LNCaP clone FGC (cell line): ENCODE data around the gene PODXL.

Source experiments
- DNase-seq: peaks from one replicate; pipeline ENCODE4 v3.0.0-alpha.2; 2011; ENCODE audit warnings: low read depth
- H3K4me3 ChIP-seq: 2 replicates; pipeline ENCODE4 v1.5.1; 2011; ENCODE audit warnings: mild to moderate bottlenecking, low read depth, low read length, control low read depth
- TF ChIP-seq, protein P1 (sequence below): IDR thresholded peaks from 2 replicates; pipeline ENCODE4 v1.5.1; 2012; ENCODE audit warnings: mild to moderate bottlenecking; ENCODE audit not compliant: control insufficient read depth, insufficient read depth; ENCODE audit errors: extremely low read depth

The PODXL gene

DNA sequence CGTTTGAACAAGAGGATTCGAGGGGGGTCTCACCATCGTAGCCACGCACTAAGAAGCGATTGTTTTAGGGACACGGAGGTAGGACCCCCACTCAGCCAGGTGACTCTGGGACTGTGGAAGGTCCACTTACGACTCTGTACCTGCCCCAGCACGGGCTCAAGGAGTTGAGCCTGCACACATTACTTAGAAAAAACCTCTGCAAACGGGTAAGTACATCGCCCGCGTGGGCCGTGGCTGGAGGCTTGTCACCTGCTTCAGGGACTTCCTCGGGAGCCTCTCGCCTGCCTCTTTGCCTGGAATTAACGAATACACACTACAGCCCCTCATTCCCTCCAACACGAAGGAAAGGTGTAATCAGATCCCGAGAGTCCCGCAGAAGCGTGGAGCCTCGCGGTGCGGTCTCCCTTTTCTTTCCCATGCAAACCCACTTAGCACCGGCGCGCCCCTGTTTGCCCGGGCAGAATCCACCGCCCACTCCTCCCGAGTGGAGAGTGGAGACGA lies 826 bp downstream of the PODXL start:
- DNase-seq, result no peak
- H3K4me3 ChIP-seq, result peak overlapping the region; percentile 77
- TF ChIP-seq, protein P1, sequence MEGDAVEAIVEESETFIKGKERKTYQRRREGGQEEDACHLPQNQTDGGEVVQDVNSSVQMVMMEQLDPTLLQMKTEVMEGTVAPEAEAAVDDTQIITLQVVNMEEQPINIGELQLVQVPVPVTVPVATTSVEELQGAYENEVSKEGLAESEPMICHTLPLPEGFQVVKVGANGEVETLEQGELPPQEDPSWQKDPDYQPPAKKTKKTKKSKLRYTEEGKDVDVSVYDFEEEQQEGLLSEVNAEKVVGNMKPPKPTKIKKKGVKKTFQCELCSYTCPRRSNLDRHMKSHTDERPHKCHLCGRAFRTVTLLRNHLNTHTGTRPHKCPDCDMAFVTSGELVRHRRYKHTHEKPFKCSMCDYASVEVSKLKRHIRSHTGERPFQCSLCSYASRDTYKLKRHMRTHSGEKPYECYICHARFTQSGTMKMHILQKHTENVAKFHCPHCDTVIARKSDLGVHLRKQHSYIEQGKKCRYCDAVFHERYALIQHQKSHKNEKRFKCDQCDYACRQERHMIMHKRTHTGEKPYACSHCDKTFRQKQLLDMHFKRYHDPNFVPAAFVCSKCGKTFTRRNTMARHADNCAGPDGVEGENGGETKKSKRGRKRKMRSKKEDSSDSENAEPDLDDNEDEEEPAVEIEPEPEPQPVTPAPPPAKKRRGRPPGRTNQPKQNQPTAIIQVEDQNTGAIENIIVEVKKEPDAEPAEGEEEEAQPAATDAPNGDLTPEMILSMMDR, result no peak

DNA sequence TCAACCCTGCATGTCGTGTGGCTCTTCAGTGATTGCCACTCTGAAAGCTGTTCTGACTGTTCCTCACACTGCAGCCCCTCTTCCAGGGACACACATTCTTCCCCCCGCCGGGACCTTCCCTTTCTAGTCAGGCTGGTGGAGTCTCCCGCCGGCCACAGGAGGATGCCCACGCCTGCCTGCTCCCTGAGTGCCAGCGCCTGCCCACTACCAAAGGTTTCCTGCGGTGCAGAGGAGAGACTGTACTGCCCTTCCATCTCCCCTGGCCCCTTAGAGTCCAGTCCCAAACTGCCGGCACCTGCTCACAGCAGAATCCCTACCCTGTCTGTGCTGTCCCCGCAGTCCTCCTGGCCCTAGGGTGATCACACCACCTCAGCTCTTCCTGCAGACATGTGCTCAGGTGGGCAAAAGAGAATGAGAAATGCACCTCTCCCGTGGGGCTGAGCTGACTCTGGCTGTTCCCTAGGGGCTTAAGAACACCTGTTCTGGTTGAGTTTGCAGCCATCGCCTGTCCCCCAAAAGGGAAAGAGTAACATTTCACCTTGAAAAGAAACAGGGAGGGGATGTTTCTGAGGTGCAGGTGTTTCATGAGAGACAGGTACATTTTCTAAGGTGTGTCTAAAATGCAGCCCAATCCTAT lies 1.4 kb downstream of the PODXL start:
- H3K4me3 ChIP-seq, result peak overlapping the region; percentile 77
- no peak for DNase-seq
- TF ChIP-seq, protein P1, result no peak

DNA sequence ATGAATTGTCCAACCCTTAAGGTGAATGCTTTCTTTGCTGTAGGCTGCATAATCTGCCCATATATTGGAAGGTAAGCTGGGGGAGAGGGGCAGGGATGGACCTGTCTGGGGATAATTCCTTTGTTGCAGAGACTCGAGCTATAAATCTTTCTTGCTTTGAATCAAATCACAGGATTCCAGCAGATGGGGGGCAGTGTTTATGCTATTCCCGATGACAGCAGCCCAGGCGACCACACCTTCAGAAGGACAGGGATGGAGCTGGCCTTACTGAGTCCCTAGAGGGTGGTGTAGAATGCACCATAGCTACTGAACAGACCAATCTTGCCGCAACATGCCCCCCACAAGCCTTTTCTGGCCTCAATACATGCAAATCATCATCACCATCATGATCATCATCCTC lies 2.5 kb downstream of the PODXL start:
- no peak for DNase-seq
- TF ChIP-seq, protein P1, result no peak
- H3K4me3 ChIP-seq, result no peak overlapping the region

DNA sequence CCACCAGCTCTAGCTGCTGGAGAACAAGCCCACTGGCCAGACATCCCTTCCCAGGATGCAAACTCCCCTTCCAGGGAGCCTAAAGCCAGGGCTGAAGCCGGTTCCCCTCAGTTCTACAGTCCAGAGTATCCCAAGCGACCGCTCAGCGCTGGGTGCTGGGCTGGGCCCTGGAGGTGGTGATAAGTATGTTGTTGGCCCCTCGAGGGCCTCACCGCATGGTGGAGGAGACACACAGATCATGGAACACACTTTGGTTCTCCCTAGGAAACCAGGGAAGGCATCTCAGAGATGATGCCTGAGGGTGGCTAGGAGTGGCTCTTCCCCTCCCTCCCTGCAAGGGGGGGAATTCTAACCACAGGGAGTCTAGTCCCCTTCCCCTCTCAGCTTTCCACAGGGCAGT lies 4.4 kb downstream of the PODXL start:
- TF ChIP-seq, protein P1, result no peak
- no peak for DNase-seq
- H3K4me3 ChIP-seq, result no peak overlapping the region

DNA sequence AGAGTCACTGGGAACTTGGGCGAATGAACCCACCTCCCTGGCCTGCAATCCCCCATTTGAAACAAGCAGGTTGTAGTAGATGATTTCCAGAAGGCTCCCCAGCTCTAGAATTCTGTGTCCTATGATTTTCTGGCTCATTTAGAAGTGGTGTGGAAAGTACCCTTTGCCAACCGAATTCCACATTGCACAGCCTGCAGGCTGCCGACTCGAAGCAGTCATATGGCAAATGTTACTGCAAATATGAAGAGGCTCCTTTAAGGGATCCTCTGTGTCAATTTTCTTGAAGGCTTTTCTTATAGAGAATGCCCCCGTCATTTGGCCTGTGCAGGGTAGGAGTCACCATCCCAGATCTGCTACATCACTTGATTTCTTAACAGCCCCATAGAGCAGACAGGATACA lies 5.6 kb downstream of the PODXL start:
- TF ChIP-seq, protein P1, result no peak
- no peak overlapping the region for H3K4me3 ChIP-seq
- no peak for DNase-seq

DNA sequence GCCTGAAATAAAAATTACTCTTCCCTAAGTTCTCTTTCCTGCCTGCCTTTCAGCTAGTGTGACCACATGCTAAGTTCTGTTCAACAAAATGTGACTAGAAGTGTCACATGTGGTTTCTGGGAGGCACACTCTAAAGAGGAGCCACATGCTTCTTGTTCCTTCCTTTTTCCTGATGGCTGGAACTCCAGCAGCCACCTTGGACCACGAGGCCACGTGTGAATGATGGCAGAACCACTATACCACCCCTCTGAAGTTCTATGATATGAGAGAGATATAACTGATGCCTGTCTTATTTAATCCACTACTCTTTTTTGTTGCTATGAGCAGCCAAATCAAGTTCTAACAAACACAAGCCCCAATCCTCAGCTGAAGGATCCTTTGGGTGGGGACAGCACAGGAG lies 8.1 kb downstream of the PODXL start:
- TF ChIP-seq, protein P1, result no peak
- no peak overlapping the region for H3K4me3 ChIP-seq
- DNase-seq, result no peak

DNA sequence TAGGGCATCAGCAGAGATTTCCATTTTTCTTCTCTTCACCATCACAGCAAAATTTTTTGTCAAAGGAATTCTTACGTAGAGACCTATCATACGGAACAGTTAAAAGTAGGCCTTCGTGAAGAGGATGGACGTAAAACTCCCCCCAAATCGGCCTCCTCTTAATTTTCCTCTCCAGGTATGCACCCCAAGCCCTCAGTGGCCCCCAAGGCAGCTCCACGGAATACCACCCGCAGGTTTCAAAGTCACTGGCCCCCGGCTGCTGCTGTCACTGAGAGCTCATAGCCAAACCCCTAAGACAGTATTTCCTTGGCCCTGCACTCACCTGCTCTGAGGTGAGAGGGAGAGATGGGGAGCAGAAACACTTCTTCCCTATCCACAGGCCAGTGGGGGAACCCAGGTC lies 8.8 kb downstream of the PODXL start:
- DNase-seq, result no peak
- no peak overlapping the region for H3K4me3 ChIP-seq
- TF ChIP-seq, protein P1, result no peak
